Measurements from ENCODE around the gene GPC6.

Gene GPC6

DNA sequence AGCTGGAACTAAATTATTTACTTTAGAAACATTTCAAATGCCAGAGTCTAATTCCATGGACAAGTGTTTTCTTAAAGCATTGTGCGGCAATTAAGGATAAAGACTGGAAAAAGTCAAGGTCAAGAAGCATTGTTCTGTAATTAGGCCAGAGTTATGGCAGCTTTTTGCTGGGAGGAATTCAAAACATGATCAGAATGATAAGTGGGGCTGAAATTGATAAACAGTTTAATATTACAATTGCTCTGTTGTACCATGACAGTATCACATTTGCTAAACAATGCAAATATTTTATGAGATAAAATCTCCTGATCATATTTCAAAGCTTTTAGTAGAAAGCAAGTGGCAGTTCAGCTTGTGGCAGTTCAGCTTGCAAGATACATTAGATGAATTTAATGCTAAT lies 513.7 kb downstream of the GPC6 start:
- no peak for DNase-seq (ENCODE audit: low spot score)

DNA sequence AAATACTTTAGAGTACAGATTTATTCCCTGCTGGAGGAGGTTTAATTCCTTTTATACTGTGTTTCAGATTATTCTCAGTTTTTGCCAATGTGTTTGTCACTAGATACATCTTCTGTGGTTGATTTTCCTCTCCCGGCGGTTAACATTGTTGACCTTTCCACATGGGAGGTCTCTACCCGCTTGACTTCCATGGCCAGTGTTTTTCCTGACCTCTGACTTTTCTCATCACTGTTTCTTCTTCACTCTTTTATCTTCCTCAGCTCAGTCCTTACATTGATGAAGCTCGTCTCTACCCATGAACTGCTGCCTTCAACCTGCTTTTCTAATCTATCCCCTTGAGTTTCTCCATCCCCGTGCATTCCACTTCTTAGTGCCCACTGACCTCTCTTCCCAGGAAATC lies 517.4 kb downstream of the GPC6 start:
- DNase-seq (ENCODE audit: low spot score) = no peak

DNA sequence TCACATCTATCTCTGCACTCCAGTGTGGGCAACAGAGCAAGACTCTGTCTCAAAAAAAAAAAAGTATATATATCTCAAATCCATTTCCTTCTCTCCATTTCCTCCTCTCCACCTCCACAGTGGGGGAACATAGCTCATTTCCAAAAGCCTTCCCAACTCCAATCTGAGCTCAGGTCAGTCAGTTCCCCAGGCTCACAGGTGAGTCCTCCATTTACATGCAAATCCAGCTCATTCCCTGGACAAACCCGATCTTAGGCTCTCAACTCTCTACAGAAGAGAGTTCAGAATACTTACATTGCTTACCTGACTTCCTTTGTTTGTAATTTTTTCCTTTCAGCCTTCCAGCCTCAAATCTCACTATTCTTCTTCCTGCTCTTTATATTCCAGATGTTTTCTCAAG lies 518.3 kb downstream of the GPC6 start:
- no peak for DNase-seq (ENCODE audit: low spot score)

DNA sequence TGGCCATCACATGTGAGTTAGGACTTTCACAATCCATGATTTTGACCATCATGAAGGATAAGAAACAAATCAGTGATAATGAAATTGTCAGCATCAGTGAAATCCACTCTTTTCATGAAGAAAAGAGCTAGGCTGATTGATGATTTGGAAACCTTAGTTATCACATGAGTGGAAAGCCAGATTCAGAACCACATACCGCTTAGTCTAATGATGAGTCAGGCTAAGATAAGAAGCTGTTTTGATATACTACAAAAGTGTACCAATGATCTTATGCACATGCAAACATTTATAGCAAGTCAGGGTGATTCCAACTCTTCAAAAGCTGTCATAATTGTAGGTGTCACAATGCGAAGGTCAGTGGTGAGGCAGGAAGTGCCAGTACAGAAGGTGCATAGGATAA lies 519.3 kb downstream of the GPC6 start:
- DNase-seq (ENCODE audit: low spot score) = no peak

DNA sequence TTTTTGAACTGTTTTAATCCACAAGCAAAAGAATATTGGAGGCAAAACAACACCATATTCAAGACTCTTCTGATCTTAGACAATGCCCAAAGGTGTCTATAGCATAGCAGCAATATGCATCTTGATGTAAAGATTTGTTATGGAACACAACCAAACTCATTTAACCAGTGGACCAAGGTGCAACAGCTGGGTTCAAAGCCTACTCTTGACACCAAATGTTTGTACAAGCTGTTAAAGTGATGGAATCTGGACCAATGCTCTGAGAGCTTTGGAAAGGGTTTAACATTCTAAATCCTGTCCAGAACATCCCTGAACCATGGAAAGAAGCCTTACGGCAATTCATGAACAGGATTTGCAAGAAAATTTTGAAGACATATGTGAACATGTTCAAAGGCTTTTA lies 520.0 kb downstream of the GPC6 start:
- no peak for DNase-seq (ENCODE audit: low spot score)

DNA sequence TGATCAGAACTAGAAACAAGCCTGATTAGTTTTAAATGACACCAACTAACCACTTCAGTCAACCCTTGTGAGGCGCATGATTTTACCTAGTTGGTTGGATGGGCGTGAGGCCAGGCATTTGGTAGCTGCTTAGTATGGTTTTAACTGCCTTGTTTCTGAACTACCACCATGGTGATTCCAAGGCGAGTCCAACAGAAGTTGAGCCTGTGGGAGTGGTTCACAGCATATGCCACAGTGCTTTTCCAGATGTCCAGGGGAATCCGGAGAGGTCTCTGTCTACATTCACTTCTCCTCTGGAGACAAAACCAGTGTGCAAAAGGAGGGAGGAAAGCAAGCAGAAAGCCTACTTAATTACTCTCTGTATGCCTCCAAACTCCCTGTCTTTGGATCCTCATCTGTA lies 524.1 kb downstream of the GPC6 start:
- no peak for DNase-seq (ENCODE audit: low spot score)

DNA sequence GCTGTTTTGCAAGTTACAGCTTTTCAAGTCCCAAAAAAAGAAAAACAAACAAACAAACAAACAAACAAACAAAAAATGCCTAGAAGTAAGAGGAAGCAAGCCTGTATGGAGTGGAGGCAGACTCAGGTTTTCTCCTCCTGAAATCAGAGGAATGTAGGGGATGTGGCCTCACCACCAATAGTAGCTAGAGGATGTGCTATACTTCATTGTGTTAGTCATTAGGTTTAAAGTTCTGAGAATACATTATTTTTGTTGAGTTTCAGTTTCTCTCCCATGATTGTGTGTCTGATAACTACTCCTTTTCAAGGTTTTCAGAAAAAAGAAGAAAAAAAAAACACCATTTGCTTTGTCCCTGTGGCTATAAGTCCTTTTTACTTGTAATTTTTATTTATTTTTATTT lies 524.5 kb downstream of the GPC6 start:
- DNase-seq (ENCODE audit: low spot score) = no peak

DNA sequence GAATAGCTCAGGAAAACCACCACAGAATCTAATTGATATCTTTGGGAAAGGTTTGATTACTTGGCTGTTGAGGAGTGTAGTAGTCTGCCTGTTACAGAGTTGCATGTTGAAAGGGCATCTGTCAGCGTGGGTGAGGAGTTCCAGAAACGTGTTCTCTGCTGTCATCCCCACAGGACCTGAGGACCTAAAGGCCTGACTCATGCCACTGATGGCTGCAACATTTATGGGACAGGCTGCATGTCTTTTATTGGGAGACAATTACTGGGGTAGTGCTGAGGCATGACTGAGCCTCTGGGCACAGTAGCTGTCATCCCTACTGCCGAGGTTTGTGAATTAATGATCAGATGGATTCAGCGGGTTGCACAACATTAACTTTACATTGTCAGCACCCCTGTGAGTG lies 525.9 kb downstream of the GPC6 start:
- DNase-seq (ENCODE audit: low spot score) = no peak

DNA sequence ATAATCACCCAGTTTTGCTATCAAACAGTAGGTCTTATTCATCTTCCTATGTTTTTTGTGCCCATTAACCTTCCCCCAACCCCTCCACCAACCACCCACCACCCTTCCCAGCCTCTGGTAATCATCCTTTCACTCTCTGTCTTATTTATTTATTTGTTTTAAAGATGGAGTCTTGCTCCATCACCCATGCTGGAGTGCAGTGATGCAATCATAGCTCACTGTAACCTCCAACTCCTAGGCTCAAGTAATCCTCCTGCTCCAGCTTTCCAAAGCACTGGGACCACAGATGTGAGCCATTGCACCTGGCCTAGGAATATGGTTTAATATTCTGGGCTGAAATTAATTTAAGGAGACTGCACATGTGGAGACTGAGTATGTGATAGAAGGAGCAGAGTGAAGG lies 527.0 kb downstream of the GPC6 start:
- DNase-seq (ENCODE audit: low spot score) = no peak

DNA sequence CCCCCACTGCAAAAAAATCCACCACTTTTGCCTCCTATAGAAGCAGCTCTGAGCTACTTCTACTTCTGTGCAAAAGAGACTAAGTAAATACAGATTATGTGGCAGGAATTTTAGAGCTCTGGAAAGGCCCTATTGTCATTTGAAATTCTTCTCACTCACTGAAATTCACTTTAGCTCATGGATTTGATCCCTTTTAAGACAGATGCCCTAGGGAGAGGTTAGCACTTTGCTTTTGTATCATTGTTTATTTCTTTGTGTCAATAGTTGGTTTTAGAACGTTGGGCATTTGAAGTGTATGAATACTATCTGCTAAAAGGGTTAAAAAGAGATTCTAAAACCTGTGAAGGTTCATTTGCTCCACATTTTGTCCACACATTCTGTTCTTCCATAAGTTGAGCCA lies 528.7 kb downstream of the GPC6 start:
- no peak for DNase-seq (ENCODE audit: low spot score)

DNA sequence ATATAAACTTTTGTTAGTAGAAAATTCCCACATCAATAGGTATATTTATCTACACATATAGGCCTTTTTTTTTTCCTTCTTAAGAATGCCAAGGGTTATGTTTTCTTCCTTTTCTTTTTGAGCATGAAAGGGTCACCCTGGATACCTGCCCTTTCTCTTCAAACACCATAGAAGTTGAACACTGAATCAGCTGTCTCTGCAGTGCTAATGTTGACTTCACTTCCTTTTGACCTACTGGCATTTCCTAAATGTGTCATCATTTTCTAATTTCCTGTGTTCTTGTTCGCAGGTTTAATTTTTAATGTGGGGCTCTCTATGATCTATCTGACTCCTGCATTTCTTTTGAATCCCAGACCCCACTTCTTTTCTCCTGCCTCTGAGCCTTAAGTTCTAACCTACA lies 532.0 kb downstream of the GPC6 start:
- no peak for DNase-seq (ENCODE audit: low spot score)

DNA sequence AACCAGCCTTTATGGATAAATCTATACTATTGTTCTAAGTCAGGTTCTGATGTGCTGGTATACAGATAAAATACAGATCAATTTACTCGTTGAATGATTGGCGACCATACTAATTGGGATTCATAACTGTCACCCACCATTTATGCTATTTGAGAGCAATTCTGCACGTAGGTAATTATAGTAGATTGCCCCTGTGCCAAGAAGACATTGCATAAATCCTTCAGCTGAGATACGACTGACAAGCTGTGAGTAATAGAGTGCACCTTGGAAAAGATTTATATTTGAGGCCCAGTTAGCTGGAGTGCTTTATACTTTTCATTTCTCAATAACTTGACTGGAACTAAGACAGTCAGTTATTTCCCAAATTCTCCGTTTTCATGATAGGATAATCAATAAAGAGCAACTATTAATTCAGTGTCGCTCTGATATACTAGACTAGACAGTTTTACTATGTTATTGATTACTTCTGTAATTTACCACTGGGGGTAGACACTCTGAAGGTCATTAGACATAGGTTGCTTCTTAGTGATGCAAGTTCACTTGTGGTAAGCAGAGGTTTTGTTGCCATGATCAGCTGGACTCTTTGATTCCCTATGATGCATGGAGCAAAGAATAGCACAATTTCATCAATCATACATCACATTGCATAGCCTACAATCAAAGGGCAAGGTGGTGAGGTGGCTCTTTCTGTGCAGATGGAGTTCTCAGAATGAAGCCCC lies 536.3 kb downstream of the GPC6 start:
- DNase-seq (ENCODE audit: low spot score) = no peak

DNA sequence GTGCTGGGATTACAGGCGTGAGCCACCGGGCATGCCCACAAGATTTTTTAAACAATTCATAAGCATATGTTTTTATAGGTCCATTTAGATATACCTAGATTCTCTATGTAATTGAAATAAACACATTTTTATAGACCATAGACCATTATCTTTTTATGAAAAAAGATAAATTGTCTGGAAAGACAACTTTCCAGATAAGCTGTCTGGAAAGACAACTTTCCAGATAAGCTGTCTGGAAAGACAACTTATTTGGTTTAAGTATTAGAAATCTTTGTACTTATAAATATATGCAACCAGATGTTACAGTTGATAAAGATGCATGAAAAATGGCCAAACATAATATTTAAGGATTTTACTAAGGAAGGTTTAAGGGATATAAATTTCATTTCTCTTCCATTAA lies 538.5 kb downstream of the GPC6 start:
- DNase-seq (ENCODE audit: low spot score) = no peak

DNA sequence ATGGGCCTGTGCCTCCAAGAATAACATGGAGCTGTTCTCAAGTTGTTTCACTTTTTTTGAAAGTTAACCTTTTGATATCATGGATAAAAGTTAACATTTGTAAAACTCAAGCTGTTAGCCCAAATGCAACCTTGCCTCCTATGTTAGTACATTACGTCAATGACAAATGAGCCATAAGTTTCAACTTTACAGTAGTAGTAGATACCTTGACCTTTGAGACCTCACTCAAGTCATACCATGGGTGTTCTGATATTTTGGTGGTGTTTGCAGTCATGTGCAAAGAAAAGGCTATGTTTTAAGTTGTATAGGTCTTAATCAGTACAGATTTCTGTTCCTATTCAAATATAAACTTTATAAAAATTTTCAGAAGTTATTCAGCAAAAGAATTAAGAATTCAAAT lies 539.2 kb downstream of the GPC6 start:
- no peak for DNase-seq (ENCODE audit: low spot score)

DNA sequence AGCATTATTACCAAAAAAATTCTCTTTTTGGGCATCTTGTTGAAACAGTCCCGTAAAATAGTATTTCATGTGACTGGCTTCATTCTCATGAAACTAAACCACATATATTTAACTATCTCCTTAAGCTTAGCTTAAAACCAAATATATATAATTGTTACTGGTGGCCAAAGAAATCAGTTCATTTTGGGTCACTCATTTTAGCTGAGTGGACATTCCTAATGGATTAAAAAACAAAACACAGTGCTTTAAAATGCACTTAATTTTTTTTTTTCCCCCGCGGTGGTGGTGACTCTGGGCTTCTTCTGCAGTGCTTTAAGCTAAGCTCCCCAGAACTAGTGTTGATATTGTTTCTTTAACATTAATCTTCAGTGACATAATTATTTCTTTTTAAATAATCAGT lies 540.1 kb downstream of the GPC6 start:
- no peak for DNase-seq (ENCODE audit: low spot score)

DNA sequence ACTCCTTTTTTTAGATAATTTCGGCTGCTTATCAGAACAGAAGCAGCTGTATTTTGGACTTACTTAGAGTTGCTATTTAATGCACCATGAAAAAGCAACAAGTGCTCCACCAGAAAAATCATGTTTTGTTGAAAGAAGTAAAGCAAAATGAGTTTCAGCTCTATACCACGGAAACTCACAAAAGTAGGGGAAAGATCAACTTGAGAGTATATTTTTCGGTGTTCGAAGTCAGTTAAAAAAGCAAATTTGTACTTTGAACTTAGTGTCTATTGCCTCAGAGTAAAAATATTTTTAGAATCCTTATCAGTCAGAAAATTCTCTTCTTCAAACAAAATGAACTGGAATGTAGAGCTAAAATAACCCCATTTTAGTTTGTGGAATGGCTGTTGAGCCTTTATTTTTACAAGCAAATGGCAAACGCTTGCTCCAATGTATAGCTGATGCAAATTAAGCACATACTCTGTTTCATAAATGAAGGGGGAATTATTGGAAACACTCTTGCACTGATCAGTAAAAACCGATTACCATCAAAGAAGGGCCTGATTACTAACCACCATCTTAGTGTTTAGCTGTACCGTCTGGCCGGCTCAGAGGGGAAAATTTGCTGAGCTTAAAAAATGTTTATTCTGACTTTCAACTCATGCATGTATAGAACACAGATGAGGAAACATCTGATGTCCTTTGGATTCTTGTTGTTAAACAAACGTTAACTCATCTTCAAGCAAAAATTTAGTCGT lies 540.7 kb downstream of the GPC6 start:
- DNase-seq (ENCODE audit: low spot score) = no peak

DNA sequence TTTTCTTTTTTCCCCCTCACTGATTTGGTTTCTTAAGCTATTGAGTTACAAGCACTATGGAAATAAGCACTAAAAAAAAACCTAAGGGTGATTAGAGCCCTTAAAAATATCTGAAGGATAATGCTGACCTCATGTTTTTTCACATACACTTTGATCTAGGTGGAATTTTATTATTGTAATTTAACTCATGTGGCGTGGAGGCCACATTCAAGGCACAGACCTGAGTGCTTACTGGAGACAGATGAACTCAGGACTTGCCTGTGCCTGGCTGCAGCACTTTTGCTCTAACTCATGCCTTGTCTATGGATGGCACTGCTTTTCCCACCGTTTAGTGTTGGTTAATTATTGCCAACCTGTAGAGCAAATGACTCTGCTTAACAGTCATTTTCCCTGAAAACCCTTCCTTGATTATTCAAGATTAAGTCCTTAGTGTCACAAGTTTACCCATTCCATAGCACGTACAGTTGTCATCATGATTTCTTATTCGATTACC lies 541.4 kb downstream of the GPC6 start:
- DNase-seq (ENCODE audit: low spot score) = no peak

DNA sequence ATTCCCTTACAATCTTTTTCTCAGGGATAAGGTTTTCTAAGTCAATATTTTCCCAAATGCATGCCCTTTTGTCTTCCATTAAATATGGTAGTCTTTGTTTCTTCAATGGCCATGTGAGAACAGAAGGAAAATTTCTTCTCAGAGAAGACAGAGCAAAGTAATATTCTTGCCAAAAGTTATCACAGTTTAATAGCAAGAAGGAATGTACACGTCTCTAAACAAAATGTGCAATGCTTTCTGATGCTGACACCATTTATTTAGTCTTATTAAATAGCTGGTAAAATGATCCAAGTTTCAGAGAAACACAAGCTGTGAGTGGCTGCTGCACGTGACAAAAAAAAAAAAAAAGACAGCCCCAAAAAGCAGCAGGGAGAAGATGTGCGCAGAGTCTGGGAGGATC lies 542.5 kb downstream of the GPC6 start:
- DNase-seq (ENCODE audit: low spot score) = no peak

DNA sequence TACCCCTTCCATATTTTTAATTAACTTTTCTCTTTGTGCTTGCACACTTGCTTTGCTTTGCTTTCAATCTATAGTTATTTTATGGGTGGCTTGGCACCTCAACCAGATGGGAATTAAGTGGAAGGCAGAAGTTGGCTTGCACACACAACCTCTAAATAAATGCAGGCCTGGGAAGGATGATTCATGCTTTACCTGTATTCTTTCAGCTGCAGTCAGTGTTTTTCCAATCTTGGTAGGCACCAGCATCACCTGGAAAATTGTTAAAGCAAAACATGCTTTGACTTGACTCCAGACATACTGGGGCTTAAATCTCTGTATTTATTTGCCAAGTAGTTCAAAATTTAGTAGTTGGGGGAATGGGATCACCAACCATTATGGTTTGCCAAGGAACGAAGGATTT lies 543.0 kb downstream of the GPC6 start:
- no peak for DNase-seq (ENCODE audit: low spot score)

DNA sequence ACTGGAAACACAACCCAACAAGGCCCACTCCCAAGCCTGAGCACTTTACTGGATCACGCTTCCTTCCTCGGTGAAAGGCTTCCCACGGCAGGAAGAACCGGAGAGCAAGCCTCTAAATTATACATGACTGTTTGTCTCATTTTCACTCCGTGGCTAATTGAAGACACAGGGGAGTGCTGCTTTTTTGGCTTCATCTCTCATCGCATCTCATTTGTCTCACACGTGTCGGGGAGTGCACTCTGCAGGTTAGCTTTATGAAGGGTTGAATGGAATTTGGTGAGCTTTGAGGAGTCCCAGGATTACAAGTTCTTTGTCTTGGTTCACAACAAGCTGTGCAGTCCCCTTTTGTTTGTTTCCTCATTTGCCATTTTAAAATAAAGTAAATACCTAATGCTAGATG lies 544.6 kb downstream of the GPC6 start:
- no peak for DNase-seq (ENCODE audit: low spot score)

DNA sequence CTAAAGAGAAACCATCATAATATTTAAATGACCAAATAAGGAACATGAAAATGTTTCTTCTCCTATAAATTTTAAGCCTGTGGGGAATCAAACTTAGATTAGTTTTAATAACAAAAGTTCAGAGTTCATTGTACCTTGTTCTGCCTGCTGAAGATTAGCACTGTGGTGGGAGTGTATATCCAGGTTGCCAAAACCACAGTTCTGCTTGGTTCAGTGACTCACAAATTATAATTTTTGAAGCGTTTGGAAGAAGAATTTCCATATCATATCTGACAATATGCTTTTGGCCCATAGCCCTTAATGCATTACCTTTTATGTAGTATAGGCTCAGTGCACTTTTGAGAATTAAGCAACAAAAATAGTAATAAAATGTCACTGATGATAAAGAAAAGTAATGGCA lies 545.2 kb downstream of the GPC6 start:
- DNase-seq (ENCODE audit: low spot score) = no peak

DNA sequence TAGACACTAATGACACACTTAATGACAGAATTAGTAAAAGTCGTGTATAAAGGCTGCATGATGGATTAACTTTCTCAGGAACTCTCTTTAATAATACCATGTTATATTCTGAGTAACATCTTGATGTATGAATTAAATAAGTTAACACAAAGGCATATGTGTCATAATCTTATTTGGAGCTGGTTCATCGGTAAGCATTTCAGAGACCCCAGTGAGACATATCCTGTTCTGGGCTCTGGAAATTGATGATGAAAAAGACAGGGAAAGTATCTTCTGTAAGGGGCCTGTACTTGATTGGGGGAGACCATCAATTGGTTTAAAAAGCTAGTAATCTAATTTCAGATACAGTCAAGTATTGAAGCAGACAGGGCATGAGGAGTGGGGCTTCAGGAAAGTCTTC lies 547.9 kb downstream of the GPC6 start:
- DNase-seq (ENCODE audit: low spot score) = no peak

DNA sequence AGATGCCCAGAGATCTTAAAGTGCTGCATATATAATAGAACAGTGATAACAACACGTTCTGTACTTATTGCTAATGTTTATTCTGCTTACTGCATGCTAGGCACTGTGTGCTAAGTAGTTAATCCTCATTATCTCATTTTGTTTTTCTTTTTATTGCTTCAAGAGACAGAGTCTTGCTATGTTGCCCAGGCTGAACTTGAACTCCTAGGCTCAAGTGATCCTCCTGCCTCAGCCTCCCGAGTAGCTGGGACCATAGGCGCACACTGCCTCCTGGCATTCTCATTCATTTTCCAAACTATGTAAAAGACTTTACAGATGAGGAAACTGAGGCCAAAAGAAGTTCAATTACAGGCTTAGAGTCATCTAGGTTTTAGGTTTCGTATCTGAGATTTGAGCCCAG lies 548.4 kb downstream of the GPC6 start:
- DNase-seq (ENCODE audit: low spot score) = no peak
